Measurements from ENCODE around the gene ARMC2. TPM values are rescaled to one million over a fixed set of nuclear protein-coding genes. Genes with fewer than 3 reads are reported as not detected.

The ARMC2 gene
- total RNA-seq, 1 donor, result 2.4 TPM

- no peaks in the 10 kb centered on the region for H3K9me3 ChIP-seq (ENCODE audit: low read depth, low read length)
- peaks cover 4% of the 10 kb centered on the region for H3K4me1 ChIP-seq (ENCODE audit: insufficient read depth, low read length)
- H3K4me3 ChIP-seq (ENCODE audit: low read length), result no peak overlapping the region
- H3K27me3 ChIP-seq (ENCODE audit: insufficient read depth, low read length), result no peaks in the 10 kb centered on the region
Measured at GRCh38 chr6:108985301-108985700, 137.1 kb downstream of the ARMC2 start.

GRCh38 chr6:108987156-108987555 is 138.9 kb downstream of the ARMC2 start:
- H3K4me1 ChIP-seq (ENCODE audit: insufficient read depth, low read length), result peaks cover 3% of the 10 kb centered on the region

DNA sequence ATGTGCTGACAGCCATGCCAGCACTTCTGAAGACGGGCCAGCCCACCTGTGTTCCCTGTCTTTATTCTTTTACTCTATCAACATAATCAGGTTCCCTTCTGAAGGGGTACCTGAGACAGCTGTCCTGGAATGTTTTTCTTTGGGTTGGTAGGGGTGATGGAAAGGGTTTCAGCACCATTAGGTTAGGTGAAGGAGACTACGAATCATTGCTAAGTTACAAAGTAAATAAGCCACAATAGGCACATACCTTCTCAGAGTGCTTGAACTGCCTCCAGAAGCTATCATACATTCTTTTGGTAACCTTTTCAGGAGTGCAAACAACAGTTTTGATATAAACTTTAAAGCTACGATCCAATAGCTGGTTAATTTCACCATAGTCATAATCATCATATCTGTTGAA is 140.1 kb downstream of the ARMC2 start:
- Histone ChIP-seq H3K4me1 (ENCODE audit: insufficient read depth, low read length) (no peaks in the 10 kb centered on the region), H3K27me3 (ENCODE audit: insufficient read depth, low read length) (no peaks in the 10 kb centered on the region), H3K4me3 (ENCODE audit: low read length) (no peak overlapping the region), H3K9me3 (ENCODE audit: low read depth, low read length) (no peaks in the 10 kb centered on the region)

More at GRCh38 chr6:108987156-108987555, 138.9 kb downstream of the ARMC2 start:
- Histone ChIP-seq H3K27me3 (ENCODE audit: insufficient read depth, low read length) (no peaks in the 10 kb centered on the region), H3K9me3 (ENCODE audit: low read depth, low read length) (no peaks in the 10 kb centered on the region), H3K4me3 (ENCODE audit: low read length) (no peak overlapping the region)

- Histone ChIP-seq H3K9me3 (ENCODE audit: low read depth, low read length) (no peaks in the 10 kb centered on the region), H3K4me1 (ENCODE audit: insufficient read depth, low read length) (no peaks in the 10 kb centered on the region), H3K27me3 (ENCODE audit: insufficient read depth, low read length) (no peaks in the 10 kb centered on the region), H3K4me3 (ENCODE audit: low read length) (no peak overlapping the region)
Measured at GRCh38 chr6:108988765-108989164, 140.5 kb downstream of the ARMC2 start.

DNA sequence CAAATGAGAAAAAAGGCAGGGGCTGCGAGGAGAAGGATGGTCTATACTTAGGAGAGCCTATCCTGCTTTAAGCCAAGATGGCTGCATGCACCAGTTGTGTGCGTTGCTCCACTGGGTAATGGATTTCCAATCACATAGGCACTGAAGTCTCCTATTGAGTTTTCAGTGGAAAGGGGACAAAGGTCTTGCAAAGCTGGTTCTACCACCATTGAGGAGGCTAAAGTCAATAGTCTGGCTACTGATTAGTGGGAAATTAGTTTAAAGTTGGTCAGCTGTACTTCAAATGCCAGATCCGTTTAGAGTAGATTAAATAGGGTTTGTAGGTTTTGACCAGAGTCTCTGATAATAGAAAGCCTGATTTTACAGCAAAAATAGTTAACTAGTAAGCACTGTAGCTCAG is 141.5 kb downstream of the ARMC2 start:
- Histone ChIP-seq H3K4me3 (ENCODE audit: low read length) (no peak overlapping the region), H3K27me3 (ENCODE audit: insufficient read depth, low read length) (no peaks in the 10 kb centered on the region), H3K4me1 (ENCODE audit: insufficient read depth, low read length) (no peaks in the 10 kb centered on the region), H3K9me3 (ENCODE audit: low read depth, low read length) (no peaks in the 10 kb centered on the region)

DNA sequence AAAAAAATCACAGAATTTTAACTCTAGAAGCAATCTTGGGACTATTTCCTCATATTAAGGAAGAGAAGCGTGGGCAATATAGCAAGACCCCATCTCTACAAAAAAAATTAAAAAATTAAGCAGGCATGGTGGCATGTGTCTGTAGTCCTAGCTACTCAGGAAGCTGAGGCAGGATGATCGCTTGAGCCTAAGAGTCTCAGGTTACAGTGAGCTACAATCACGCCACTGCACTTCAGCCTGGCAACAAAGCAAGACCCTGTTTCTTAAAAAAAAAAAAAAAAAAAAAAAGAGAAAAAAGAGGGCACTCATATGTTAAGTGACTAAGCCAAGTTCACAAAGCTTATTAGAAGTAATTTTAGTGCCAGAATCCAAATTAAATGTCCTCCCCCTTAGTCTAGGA is 145.7 kb downstream of the ARMC2 start:
- Histone ChIP-seq H3K4me1 (ENCODE audit: insufficient read depth, low read length) (no peaks in the 10 kb centered on the region), H3K9me3 (ENCODE audit: low read depth, low read length) (no peaks in the 10 kb centered on the region), H3K27me3 (ENCODE audit: insufficient read depth, low read length) (no peaks in the 10 kb centered on the region), H3K4me3 (ENCODE audit: low read length) (no peak overlapping the region)

GRCh38 chr6:108995296-108995695 is 147.1 kb downstream of the ARMC2 start:
- no peaks in the 10 kb centered on the region for H3K9me3 ChIP-seq (ENCODE audit: low read depth, low read length)
- H3K4me3 ChIP-seq (ENCODE audit: low read length), result no peak overlapping the region
- H3K27me3 ChIP-seq (ENCODE audit: insufficient read depth, low read length), result no peaks in the 10 kb centered on the region
- H3K4me1 ChIP-seq (ENCODE audit: insufficient read depth, low read length), result no peaks in the 10 kb centered on the region

DNA sequence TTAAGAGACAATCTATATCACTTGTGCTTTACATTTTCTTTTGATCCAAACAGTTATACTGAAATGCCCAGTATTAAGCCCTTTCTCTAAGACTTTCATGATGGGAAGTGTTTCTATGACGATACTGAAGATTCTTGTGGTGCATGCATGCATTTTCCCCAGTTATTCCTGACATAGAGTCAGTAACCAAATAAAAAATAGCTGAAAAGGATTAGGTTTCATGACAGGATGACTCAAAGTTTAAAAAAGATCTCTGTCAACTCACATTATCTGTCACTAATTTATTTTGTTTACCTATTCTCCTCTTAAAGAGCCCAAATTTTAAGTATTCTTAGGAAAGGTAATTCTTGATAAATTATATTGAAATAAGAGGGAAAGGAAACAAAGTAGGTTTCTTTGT is 148.0 kb downstream of the ARMC2 start:
- Histone ChIP-seq H3K4me1 (ENCODE audit: insufficient read depth, low read length) (no peaks in the 10 kb centered on the region), H3K27me3 (ENCODE audit: insufficient read depth, low read length) (no peaks in the 10 kb centered on the region), H3K9me3 (ENCODE audit: low read depth, low read length) (no peaks in the 10 kb centered on the region), H3K4me3 (ENCODE audit: low read length) (no peak overlapping the region)

- Histone ChIP-seq H3K27me3 (ENCODE audit: insufficient read depth, low read length) (no peaks in the 10 kb centered on the region), H3K4me1 (ENCODE audit: insufficient read depth, low read length) (no peaks in the 10 kb centered on the region), H3K9me3 (ENCODE audit: low read depth, low read length) (no peaks in the 10 kb centered on the region), H3K4me3 (ENCODE audit: low read length) (no peak overlapping the region)
Measured at GRCh38 chr6:108998485-108998884, 150.3 kb downstream of the ARMC2 start.

- H3K4me1 ChIP-seq (ENCODE audit: insufficient read depth, low read length), result no peaks in the 10 kb centered on the region
- no peaks in the 10 kb centered on the region for H3K9me3 ChIP-seq (ENCODE audit: low read depth, low read length)
- H3K4me3 ChIP-seq (ENCODE audit: low read length), result no peak overlapping the region
- H3K27me3 ChIP-seq (ENCODE audit: insufficient read depth, low read length), result no peaks in the 10 kb centered on the region
Measured at GRCh38 chr6:108999428-108999827, 151.2 kb downstream of the ARMC2 start.

DNA sequence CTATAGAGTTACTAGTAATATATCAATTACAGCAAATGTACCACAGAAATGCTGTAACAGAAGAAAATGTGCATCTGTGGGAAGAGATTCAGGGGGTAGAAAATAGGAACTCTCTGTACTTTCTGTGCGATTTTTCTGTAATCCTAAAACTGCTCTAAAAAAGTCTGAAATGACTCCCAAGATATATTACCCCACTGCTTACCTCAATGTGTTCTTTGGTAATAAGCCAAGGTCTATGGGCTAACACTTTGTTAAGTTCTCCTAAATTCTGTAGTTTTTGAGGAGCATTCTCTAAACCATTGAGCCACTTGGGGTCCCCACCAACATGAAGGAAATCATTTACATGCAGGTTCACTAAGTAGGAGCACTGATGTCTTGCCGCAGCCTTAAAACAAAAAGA is 152.1 kb downstream of the ARMC2 start:
- Histone ChIP-seq H3K27me3 (ENCODE audit: insufficient read depth, low read length) (no peaks in the 10 kb centered on the region), H3K4me3 (ENCODE audit: low read length) (no peak overlapping the region), H3K4me1 (ENCODE audit: insufficient read depth, low read length) (no peaks in the 10 kb centered on the region), H3K9me3 (ENCODE audit: low read depth, low read length) (no peaks in the 10 kb centered on the region)

DNA sequence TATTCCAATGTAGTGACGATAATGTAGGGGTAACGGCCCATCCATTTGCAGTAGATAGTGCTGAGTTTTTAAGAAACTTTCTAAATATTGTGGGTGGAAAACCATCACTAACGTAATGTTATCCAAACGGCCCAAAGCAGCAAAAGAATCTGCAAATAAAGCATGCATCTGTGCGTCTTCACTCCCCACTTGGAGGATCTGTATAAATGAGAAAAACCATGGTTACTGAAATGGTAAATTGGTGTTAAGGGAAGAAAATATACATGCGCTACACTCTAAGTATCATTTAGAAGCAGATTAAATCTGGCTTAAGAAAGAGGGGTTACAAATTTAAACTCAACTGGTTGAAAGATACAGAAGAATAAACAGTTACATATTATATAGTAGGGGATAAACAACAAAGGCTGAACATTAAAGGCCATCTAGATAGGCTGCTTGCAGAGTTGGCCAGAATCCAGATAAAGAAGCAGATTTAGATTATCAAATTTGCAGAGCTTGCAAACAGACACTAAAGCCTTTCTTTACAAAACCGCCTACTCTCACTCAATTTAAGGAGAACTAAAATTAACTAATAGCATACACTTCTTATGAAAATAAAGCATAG is 153.2 kb downstream of the ARMC2 start:
- Histone ChIP-seq H3K4me1 (ENCODE audit: insufficient read depth, low read length) (no peaks in the 10 kb centered on the region), H3K27me3 (ENCODE audit: insufficient read depth, low read length) (no peaks in the 10 kb centered on the region), H3K9me3 (ENCODE audit: low read depth, low read length) (no peaks in the 10 kb centered on the region), H3K4me3 (ENCODE audit: low read length) (no peak overlapping the region)

- Histone ChIP-seq H3K27me3 (ENCODE audit: insufficient read depth, low read length) (no peaks in the 10 kb centered on the region), H3K9me3 (ENCODE audit: low read depth, low read length) (no peaks in the 10 kb centered on the region), H3K4me3 (ENCODE audit: low read length) (no peak overlapping the region), H3K4me1 (ENCODE audit: insufficient read depth, low read length) (no peaks in the 10 kb centered on the region)
Measured at GRCh38 chr6:109002051-109002697, 154.0 kb downstream of the ARMC2 start.

DNA sequence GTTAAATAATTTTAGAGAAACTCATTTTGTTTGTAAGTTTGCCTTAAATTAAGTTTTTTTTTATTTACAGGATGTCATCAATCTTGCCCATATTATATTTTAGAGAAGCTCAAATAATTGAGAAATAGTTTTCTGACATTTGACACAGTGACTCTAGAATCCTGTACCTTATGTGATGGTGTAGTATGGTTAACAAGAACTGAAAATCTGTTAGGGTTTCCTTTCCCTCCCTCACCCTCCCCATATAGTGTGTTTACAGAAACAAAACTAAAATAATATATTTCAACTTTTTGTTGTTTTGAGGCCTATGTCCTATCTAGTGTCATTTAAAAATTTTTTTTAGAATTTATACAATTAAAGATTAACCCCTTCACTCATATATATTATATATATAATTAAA is 154.7 kb downstream of the ARMC2 start:
- Histone ChIP-seq H3K9me3 (ENCODE audit: low read depth, low read length) (no peaks in the 10 kb centered on the region), H3K4me3 (ENCODE audit: low read length) (no peak overlapping the region), H3K27me3 (ENCODE audit: insufficient read depth, low read length) (no peaks in the 10 kb centered on the region), H3K4me1 (ENCODE audit: insufficient read depth, low read length) (no peaks in the 10 kb centered on the region)

GRCh38 chr6:109006818-109007217 is 158.6 kb downstream of the ARMC2 start:
- Histone ChIP-seq H3K9me3 (ENCODE audit: low read depth, low read length) (no peaks in the 10 kb centered on the region), H3K4me1 (ENCODE audit: insufficient read depth, low read length) (peaks cover 17% of the 10 kb centered on the region), H3K4me3 (ENCODE audit: low read length) (no peak overlapping the region), H3K27me3 (ENCODE audit: insufficient read depth, low read length) (no peaks in the 10 kb centered on the region)

DNA sequence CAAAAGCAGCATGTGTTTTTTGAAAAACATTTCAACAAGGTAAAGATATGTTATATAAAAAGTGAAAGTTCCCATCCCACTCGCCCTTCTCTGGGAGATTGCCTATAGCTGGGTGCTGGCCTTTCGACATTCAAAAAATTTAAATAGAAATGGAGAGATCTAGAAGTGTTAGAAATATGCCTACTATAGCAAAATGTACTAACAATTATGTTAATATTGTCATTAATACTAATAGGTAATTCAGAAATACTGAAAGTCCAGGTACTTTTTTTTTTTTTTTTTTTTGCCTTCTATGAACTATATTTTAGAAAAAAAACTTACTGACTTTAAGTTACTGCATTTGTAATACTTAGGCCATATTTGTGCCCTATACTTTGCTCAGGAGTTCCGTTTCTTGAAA is 159.3 kb downstream of the ARMC2 start:
- H3K9me3 ChIP-seq (ENCODE audit: low read depth, low read length), result no peaks in the 10 kb centered on the region
- no peak overlapping the region for H3K4me3 ChIP-seq (ENCODE audit: low read length)
- H3K27me3 ChIP-seq (ENCODE audit: insufficient read depth, low read length), result no peaks in the 10 kb centered on the region
- peaks cover 24% of the 10 kb centered on the region for H3K4me1 ChIP-seq (ENCODE audit: insufficient read depth, low read length)

Measured in mononuclear cell (primary cell).